ENCODE measurements around the gene ZDHHC4.

The ZDHHC4 gene

DNA sequence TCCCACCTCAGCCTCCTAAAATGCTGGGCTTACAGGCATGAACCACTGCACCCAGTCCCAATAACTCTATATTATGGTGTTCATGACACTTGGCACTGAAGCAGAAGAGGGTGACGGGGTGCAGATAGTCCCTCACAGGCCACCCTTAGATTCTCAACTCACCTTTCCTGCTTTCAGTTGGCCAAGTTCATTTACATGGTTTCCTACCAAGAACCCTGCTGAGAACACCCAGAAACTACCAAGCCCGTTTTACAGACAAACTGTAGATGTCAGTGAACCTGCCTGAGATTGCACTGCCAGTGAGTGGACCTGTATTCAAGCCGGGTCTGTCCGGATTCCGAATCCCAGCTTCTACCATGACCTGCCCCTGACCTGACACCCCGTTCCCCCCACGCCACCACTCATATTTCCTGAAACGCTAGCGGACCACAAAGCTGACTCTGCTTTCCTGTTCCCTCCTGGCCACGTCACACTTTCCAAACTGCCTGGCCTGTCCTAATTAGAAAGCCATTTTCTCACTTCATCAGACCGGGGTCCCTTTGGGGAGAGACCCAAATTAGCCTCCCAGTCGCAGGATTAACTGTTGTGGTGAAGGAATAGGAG, 43.3 kb upstream of the ZDHHC4 start:
- Histone ChIP-seq H3K9me3 (replicated peaks in 1 of 11) (no peaks in the 10 kb centered on the region), H3K4me2 (peak overlapping the region; percentile 83 to 99 (median 96)), H3K36me3 (no peaks in the 10 kb centered on the region), H3K4me1 (peaks cover 38 to 94% (median 88%) of the 10 kb centered on the region in 10 experiments), H3K27ac (peak overlapping the region in 8 of 11 experiments; percentile 22 to 79 (median 54); a peak in 15 of 22 replicates), H3K4me3 (peak overlapping the region in 8 of 10 experiments; percentile 8 to 93 (median 43); a peak in 11 of 20 replicates), H3K9ac (peak overlapping the region in 9 of 11 experiments; percentile 2 to 87 (median 49); a peak in 14 of 22 replicates), H3K27me3 (peaks cover 0 to 69% (median 0%) of the 10 kb centered on the region in 11 experiments; a peak in 5 of 22 replicates), H4K20me1 (peaks cover 0 to 29% (median 0%) of the 10 kb centered on the region in 11 experiments; a peak in 7 of 22 replicates)
- TF ChIP-seq Cebpa-rat (IDR thresholded peaks at IDR 0.05): no peak

DNA sequence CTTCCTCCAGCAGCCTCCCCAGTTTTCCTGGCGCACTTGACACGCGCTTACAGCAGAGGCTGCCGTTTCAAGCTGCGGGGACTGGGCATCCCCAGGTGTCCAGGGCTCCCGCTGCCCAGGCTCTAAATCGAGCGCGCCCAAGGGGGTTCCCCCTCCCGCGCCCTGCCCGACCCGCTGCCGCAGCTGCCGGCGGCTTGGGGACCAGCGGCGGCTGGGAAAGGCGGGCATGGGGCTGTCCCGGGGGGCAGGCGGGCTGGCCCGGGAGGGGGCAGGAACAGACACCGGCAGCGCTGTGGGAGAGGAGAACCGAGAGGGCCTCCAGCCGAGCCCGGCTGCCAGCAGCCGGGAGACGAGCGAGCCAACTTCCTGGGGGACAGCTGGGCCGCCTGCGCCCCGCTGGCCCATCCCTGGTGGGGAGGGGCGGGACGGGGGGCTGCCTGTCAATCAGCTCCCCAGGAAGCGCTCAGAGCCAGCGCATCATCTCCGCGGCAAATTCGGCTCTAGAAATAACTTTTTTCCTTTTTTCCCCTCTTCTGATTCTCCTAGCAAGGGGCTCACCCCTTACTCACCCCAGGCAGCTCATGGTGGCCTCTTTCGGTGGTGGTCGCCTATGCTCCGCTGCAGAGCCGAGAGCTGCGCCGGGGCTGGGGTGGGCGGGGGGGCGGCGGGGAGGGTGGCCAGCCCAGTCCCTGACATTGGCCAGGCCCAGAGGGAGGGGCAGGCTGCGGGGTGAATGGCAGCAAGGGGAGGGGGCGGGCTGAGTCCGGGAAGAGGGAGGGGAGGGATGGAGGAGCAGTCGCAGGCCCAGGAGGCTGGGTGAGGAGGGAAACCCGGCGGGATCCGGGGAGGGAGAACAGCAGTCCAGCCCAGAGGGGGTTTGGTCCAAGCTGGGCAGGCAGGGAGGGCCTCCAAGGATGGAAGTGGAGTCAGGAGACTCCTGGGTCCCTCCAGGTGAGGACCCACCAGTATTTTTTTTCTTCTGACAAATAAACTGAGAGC, 40.7 kb upstream of the ZDHHC4 start:
- TF ChIP-seq Cebpa-rat (IDR thresholded peaks at IDR 0.05): no peak
- no peaks in the 10 kb centered on the region for H3K9me3 ChIP-seq (replicated peaks in 1 of 11)
- peak overlapping the region; percentile 36 to 74 (median 62) for H3K4me3 ChIP-seq
- peak overlapping the region; percentile 5 to 75 (median 70); a peak in 21 of 22 replicates for H3K9ac ChIP-seq
- peak overlapping the region in 8 of 11 experiments; percentile 52 to 79 (median 64); a peak in 16 of 22 replicates for H3K27ac ChIP-seq
- H4K20me1 ChIP-seq: peaks cover 0 to 24% (median 0%) of the 10 kb centered on the region in 11 experiments; a peak in 5 of 22 replicates
- H3K36me3 ChIP-seq: no peaks in the 10 kb centered on the region
- H3K27me3 ChIP-seq: peaks cover 0 to 44% (median 0%) of the 10 kb centered on the region in 11 experiments; a peak in 5 of 22 replicates
- peaks cover 23 to 97% (median 85%) of the 10 kb centered on the region in 10 experiments for H3K4me1 ChIP-seq
- H3K4me2 ChIP-seq: peak overlapping the region; percentile 89 to 99 (median 96)

DNA sequence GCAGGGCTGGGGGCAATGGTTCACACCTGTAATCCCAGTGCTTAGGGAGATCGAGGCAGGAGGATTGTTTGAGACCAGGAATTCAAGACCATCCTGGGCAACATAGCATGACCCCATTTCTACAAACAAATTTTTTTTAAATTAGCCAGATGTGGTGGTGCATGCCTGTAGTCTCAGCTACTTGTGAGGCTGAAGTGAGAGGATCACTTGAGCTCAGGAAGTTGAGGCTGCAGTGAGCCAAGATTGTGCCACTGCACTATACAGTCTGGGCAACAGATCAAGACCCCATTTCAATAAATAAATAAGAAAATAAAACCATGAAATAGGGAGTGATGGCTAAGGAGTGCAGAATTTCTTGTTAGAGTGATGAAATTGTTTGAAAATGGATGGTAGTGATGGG, 34.9 kb upstream of the ZDHHC4 start:
- no peaks in the 10 kb centered on the region for H3K36me3 ChIP-seq
- H3K4me2 ChIP-seq: peak overlapping the region in 10 of 11 experiments; percentile 41 to 93 (median 77); a peak in 19 of 22 replicates
- no peaks in the 10 kb centered on the region for H4K20me1 ChIP-seq
- no peaks in the 10 kb centered on the region for H3K9me3 ChIP-seq (replicated peaks in 1 of 11)
- TF ChIP-seq Cebpa-rat (IDR thresholded peaks at IDR 0.05): no peak
- H3K9ac ChIP-seq: peak overlapping the region in 1 of 11 experiments; percentile 4; a peak in 1 of 22 replicates
- peaks cover 27 to 100% (median 85%) of the 10 kb centered on the region in 10 experiments for H3K4me1 ChIP-seq
- H3K4me3 ChIP-seq: no peak overlapping the region
- H3K27me3 ChIP-seq: no peaks in the 10 kb centered on the region
- H3K27ac ChIP-seq: peak overlapping the region in 7 of 11 experiments; percentile 22 to 89 (median 52); a peak in 9 of 22 replicates

DNA sequence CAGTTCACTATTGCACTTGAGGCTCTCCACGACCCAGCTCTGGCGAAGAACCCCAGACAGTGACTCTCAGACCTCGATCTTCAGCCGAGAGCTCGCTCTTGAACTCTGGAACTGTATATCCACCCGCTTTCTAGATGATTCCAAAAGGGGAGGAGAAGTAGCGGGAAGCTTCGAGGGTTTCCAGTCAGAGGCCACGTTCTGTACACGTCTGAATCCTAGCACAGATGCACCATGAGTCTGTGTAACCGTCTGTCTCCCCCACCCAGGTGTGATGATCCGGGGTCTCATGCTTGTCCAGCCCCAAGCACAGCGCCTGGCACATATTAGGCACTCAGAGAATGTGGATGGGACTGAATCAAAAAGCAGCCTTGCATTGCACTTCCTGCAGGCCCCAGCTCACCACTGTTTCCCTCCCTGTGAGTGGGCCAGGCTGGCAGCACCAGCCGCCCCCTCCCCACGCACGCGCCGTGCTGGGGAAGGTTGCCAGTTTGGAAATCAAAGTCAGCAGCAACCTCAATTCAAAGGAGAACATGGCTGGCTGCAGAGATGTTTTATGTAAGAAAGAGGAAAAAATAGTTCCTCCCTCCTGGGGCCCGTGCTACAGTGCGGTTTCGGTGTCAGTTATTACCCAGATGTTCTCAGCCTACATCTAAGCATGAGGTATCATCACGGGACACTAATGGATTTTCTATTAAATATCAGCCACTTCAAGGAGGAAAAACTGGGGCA, 31.7 kb upstream of the ZDHHC4 start:
- TF ChIP-seq Cebpa-rat (IDR thresholded peaks at IDR 0.05): peak in 2 of 11 experiments; percentile 27 to 78; a peak in 3 of 22 replicates
- H4K20me1 ChIP-seq: no peaks in the 10 kb centered on the region

GRCh38 chr7:6546498-6547251, 30.6 kb upstream of the ZDHHC4 start:
- peak overlapping the region in 10 of 11 experiments; percentile 2 to 89 (median 80); a peak in 18 of 22 replicates for H3K27ac ChIP-seq
- H3K9me3 ChIP-seq (replicated peaks in 1 of 11): no peaks in the 10 kb centered on the region
- no peak for TF ChIP-seq Cebpa-rat (IDR thresholded peaks at IDR 0.05)

More for the DNA sequence above, 31.7 kb upstream of the ZDHHC4 start:
- H3K36me3 ChIP-seq: no peaks in the 10 kb centered on the region
- peak overlapping the region in 10 of 11 experiments; percentile 18 to 78 (median 64); a peak in 18 of 22 replicates for H3K9ac ChIP-seq
- peak overlapping the region; percentile 68 to 93 (median 82) for H3K4me2 ChIP-seq
- H3K4me3 ChIP-seq: peak overlapping the region in 4 of 10 experiments; percentile 3 to 46 (median 14); a peak in 6 of 20 replicates
- H3K27ac ChIP-seq: peak overlapping the region; percentile 21 to 89 (median 78); a peak in 21 of 22 replicates
- H3K4me1 ChIP-seq: peaks cover 27 to 100% (median 77%) of the 10 kb centered on the region in 10 experiments
- no peaks in the 10 kb centered on the region for H3K9me3 ChIP-seq (replicated peaks in 1 of 11)
- H3K27me3 ChIP-seq: no peaks in the 10 kb centered on the region

GRCh38 chr7:6547400-6547799, 29.9 kb upstream of the ZDHHC4 start:
- TF ChIP-seq Cebpa-rat (IDR thresholded peaks at IDR 0.05): no peak
- Histone ChIP-seq H3K9me3 (replicated peaks in 1 of 11) (no peaks in the 10 kb centered on the region), H3K36me3 (no peaks in the 10 kb centered on the region), H3K4me3 (no peak overlapping the region), H3K27ac (peak overlapping the region in 7 of 11 experiments; percentile 0 to 89 (median 83); a peak in 8 of 22 replicates), H3K27me3 (no peaks in the 10 kb centered on the region), H4K20me1 (no peaks in the 10 kb centered on the region), H3K4me2 (peak overlapping the region in 5 of 11 experiments; percentile 77 to 93 (median 83); a peak in 8 of 22 replicates), H3K4me1 (peaks cover 27 to 89% (median 69%) of the 10 kb centered on the region in 10 experiments), H3K9ac (no peak overlapping the region)

More at GRCh38 chr7:6546498-6547251, 30.6 kb upstream of the ZDHHC4 start:
- H3K27me3 ChIP-seq: no peaks in the 10 kb centered on the region
- no peaks in the 10 kb centered on the region for H3K36me3 ChIP-seq
- no peaks in the 10 kb centered on the region for H4K20me1 ChIP-seq
- H3K9ac ChIP-seq: peak overlapping the region in 9 of 11 experiments; percentile 18 to 78 (median 65); a peak in 15 of 22 replicates
- H3K4me3 ChIP-seq: peak overlapping the region in 5 of 10 experiments; percentile 3 to 37 (median 23); a peak in 5 of 20 replicates
- peaks cover 27 to 96% (median 73%) of the 10 kb centered on the region in 10 experiments for H3K4me1 ChIP-seq
- peak overlapping the region; percentile 68 to 93 (median 82) for H3K4me2 ChIP-seq

- Histone ChIP-seq H3K4me3 (no peak within 1 kb of the TSS), H3K27ac (peak within 1 kb of the TSS in 4 of 11 experiments; percentile 28 to 89 (median 39); a peak in 6 of 22 replicates), H3K9ac (no peak within 1 kb of the TSS), H3K4me1 (peaks cover 17 to 88% (median 65%) of the 10 kb centered on the region in 10 experiments), H3K9me3 (replicated peaks in 1 of 11) (no peaks in the 10 kb centered on the region), H3K36me3 (no peaks in the 10 kb centered on the region), H4K20me1 (no peaks in the 10 kb centered on the region), H3K4me2 (peak within 1 kb of the TSS in 6 of 11 experiments; percentile 44 to 73 (median 61); a peak in 9 of 22 replicates), H3K27me3 (no peaks in the 10 kb centered on the region)
- no peak for TF ChIP-seq Cebpa-rat (IDR thresholded peaks at IDR 0.05)
Measured at GRCh38 chr7:6551016-6551511, 26.2 kb upstream of the ZDHHC4 start, which contains the start of gene GRID2IP. Gene GRID2IP, minus strand, starts transcription at chr7:6551461. Its CDS starts 25 bp downstream, at chr7:6551436.
